Neural progenitor cell (in vitro differentiated cells): ENCODE data around the gene SGSM2.

Source experiments
- CTCF ChIP-seq: fragments of 200-600 bp; sonication (generic); IDR thresholded peaks from 2 replicates; pipeline ENCODE4 v1.5.1; 2017; ENCODE audit warnings: antibody characterized with exemption, mild to moderate bottlenecking
- EZH2 ChIP-seq: fragments of 200-600 bp; sonication (generic); IDR thresholded peaks from 2 replicates; pipeline ENCODE4 v1.6.1; 2017; ENCODE audit warnings: antibody characterized with exemption, mild to moderate bottlenecking, moderate library complexity
- EZH2phosphoT487 ChIP-seq: fragments of 200-600 bp; sonication (generic); IDR thresholded peaks from 2 replicates; pipeline ENCODE4 v1.6.1; 2017; ENCODE audit warnings: antibody characterized with exemption

GRCh38 chr17:2414446-2415064, 77.3 kb downstream of the SGSM2 start:
- TF ChIP-seq CTCF = no peak
- TF ChIP-seq EZH2phosphoT487 = no peak
- TF ChIP-seq EZH2 = no peak
